Measurements from ENCODE around the gene CAVIN1.

The CAVIN1 gene

GRCh38 chr17:42408061-42408460 is 15.0 kb downstream of the CAVIN1 start:
- in situ Hi-C loops (cut with HindIII; ENCODE audit: low sequenced_read_pairs) = no loop called here
- DNase-seq (ENCODE audit: low read depth) = no peak
- TF ChIP-seq CTCF (IDR thresholded peaks at IDR 0.05; ENCODE audit: low read depth, low read length, missing control alignments) = no peak
- H3K4me3 ChIP-seq (ENCODE audit: low read depth, low read length) = no peak overlapping the region

- in situ Hi-C loops (cut with HindIII; ENCODE audit: low sequenced_read_pairs) = no loop called here
Measured at GRCh38 chr17:42407289-42407836, 15.7 kb downstream of the CAVIN1 start.

GRCh38 chr17:42406615-42407288 is 16.3 kb downstream of the CAVIN1 start:
- in situ Hi-C loops (cut with HindIII; ENCODE audit: low sequenced_read_pairs) = no loop called here
- no peak for DNase-seq (ENCODE audit: low read depth)
- H3K4me3 ChIP-seq (ENCODE audit: low read depth, low read length) = no peak overlapping the region
- TF ChIP-seq CTCF (IDR thresholded peaks at IDR 0.05; ENCODE audit: low read depth, low read length, missing control alignments) = no peak

More at GRCh38 chr17:42407289-42407836, 15.7 kb downstream of the CAVIN1 start:
- no peak for DNase-seq (ENCODE audit: low read depth)
- no peak overlapping the region for H3K4me3 ChIP-seq (ENCODE audit: low read depth, low read length)
- no peak for TF ChIP-seq CTCF (IDR thresholded peaks at IDR 0.05; ENCODE audit: low read depth, low read length, missing control alignments)

- peak; percentile 83 for TF ChIP-seq CTCF (IDR thresholded peaks at IDR 0.05; ENCODE audit: low read depth, low read length, missing control alignments)
- in situ Hi-C loops (cut with HindIII; ENCODE audit: low sequenced_read_pairs) = no loop called here
Measured at GRCh38 chr17:42405963-42406495, 17.0 kb downstream of the CAVIN1 start.

GRCh38 chr17:42405076-42405475 is 18.0 kb downstream of the CAVIN1 start:
- H3K4me3 ChIP-seq (ENCODE audit: low read depth, low read length) = no peak overlapping the region
- no peak for DNase-seq (ENCODE audit: low read depth)
- TF ChIP-seq CTCF (IDR thresholded peaks at IDR 0.05; ENCODE audit: low read depth, low read length, missing control alignments) = no peak
- in situ Hi-C loops (cut with HindIII; ENCODE audit: low sequenced_read_pairs) = no loop called here

More at GRCh38 chr17:42405963-42406495, 17.0 kb downstream of the CAVIN1 start:
- DNase-seq (ENCODE audit: low read depth) = no peak
- H3K4me3 ChIP-seq (ENCODE audit: low read depth, low read length) = no peak overlapping the region

GRCh38 chr17:42404326-42405055 is 18.6 kb downstream of the CAVIN1 start:
- no peak overlapping the region for H3K4me3 ChIP-seq (ENCODE audit: low read depth, low read length)
- in situ Hi-C loops (cut with HindIII; ENCODE audit: low sequenced_read_pairs) = no loop called here

More at GRCh38 chr17:42404326-42405055, 18.6 kb downstream of the CAVIN1 start:
- TF ChIP-seq CTCF (IDR thresholded peaks at IDR 0.05; ENCODE audit: low read depth, low read length, missing control alignments) = no peak
- no peak for DNase-seq (ENCODE audit: low read depth)

All from astrocyte of the cerebellum (primary cell).